HG02571 (cell line): ENCODE data around the gene KARS1.

Source experiments
- ATAC-seq: cut with Tn5 transposase; IDR thresholded peaks from one replicate; pipeline ENCODE4 v1.9.1; 2021; ENCODE audit warnings: mild to moderate bottlenecking, moderate library complexity; ENCODE audit not compliant: unreplicated experiment

Gene KARS1

GRCh38 chr16:75588716-75589115, 58.7 kb downstream of the KARS1 start:
- no peak for ATAC-seq

- no peak for ATAC-seq
These were observed 63.4 kb downstream of the KARS1 start for GRCh38 chr16:75584108-75584507.

GRCh38 chr16:75579281-75579834, 68.1 kb downstream of the KARS1 start:
- no peak for ATAC-seq

- ATAC-seq, result no peak
These were observed 68.7 kb downstream of the KARS1 start for GRCh38 chr16:75578725-75579124.

- ATAC-seq, result no peak
These were observed 69.3 kb downstream of the KARS1 start for GRCh38 chr16:75578212-75578611.
